ENCODE measurements around the gene SMIM10L1.

The SMIM10L1 gene

DNA sequence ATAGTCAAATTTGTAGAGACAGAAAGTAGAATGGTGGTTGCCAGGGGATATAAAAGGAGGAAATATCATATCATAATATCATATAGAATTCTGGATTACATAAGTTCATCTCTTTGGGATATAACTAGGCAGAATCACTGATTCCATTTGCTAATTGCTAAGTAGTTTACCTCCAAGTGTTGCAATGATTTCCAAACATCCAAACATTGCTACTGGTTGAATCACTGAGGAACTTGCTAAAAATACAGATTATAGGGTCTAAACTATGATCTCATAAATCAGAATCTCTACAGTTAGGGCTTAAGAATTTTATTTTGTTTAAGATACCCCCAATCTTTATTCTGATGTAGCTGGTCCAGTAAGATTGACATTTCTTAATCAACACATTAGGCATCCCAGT lies 31.8 kb downstream of the SMIM10L1 start:
- DNase-seq = no peak

DNA sequence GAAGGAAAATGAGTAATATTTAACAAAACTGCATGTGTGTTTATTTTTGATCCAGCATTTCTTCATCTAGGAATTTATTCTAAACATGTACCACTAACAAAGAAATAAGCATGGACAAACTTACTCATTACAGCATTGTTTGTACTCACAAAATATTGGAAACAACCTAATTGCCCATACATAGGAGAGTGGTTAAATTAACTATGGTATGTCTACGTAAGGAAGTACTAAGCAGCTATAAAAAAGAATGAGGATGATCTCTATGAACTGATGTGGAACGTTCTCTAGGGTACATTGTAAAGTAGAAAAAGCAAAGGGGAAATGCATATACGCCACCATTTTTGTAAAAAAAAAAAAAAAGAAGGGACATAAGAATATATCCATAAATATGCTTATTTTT lies 33.2 kb downstream of the SMIM10L1 start:
- no peak for DNase-seq

DNA sequence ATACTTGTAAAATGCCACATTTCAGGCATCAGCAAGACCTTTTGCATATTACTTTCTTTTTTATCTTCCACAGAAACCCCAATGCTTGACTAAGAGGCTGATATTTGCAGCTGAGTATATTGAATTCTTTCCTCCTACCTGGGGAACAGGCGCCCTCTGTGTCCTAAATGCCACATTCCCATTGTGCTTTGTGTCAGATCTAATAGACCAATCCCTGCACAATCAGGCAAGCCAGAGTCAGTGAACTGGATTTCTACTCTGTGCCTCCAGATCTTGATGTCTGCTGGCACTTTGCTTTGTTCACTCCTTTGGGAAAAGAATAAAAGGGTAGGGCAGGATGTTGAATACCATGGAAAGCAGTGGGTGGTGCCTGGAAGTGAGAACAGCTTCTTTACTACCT lies 38.1 kb downstream of the SMIM10L1 start:
- no peak for DNase-seq

Data from right hindlimb (tissue), 1 donor.